GM21381 (cell line): ENCODE results near the gene FCHO1.

Experiments used
- ATAC-seq: cut with Tn5 transposase; IDR thresholded peaks from one replicate; pipeline ENCODE4 v1.9.1; 2021; ENCODE audit warnings: mild to moderate bottlenecking, moderate library complexity; ENCODE audit not compliant: unreplicated experiment

FCHO1 gene

GRCh38 chr19:17824339-17824738, 73.1 kb downstream of the FCHO1 start:
- ATAC-seq: no peak

GRCh38 chr19:17826508-17827056, 75.3 kb downstream of the FCHO1 start:
- ATAC-seq: no peak

GRCh38 chr19:17829855-17830566, 78.7 kb downstream of the FCHO1 start:
- no peak for ATAC-seq

GRCh38 chr19:17830567-17831418, 79.5 kb downstream of the FCHO1 start:
- ATAC-seq: no peak

- ATAC-seq: no peak
These were observed 80.2 kb downstream of the FCHO1 start for GRCh38 chr19:17831419-17831888.

GRCh38 chr19:17832443-17833208, 81.3 kb downstream of the FCHO1 start:
- ATAC-seq: no peak

- ATAC-seq: no peak
These were observed 83.3 kb downstream of the FCHO1 start for GRCh38 chr19:17834350-17835181.

- no peak for ATAC-seq
These were observed 84.1 kb downstream of the FCHO1 start for GRCh38 chr19:17835182-17836006.

- no peak for ATAC-seq
These were observed 85.3 kb downstream of the FCHO1 start for GRCh38 chr19:17836530-17836929.

- ATAC-seq: no peak
These were observed 86.7 kb downstream of the FCHO1 start for GRCh38 chr19:17837972-17838371.
